Epithelial cell of proximal tubule (primary cell): ENCODE measurements around the gene ARHGAP26. TPM values are rescaled to one million over a fixed set of nuclear protein-coding genes. Genes with fewer than 3 reads are reported as not detected.
A peak's percentile ranks its signal among the peaks of the same experiment; 100 is the strongest.
"Not testable (repeated sequence)": the region's sequence is repeated elsewhere in the genome, so short reads cannot be mapped to it uniquely, and the experiment has no call there.

Experiments
- DNase-seq: peaks from one replicate; pipeline ENCODE4 v3.0.0-alpha.2; 2011; ENCODE audit warnings: low read depth
- H3K4me3 ChIP-seq: 2 replicates; pipeline ENCODE4 v1.5.1; 2011; ENCODE audit warnings: low read depth, mild to moderate bottlenecking, low read length
- CTCF ChIP-seq: conservative IDR thresholded peaks from 2 replicates; pipeline ENCODE4 v1.5.1; 2012; ENCODE audit warnings: low read depth, mild to moderate bottlenecking, low read length
- total RNA-seq: library from RNA; depleted of rRNA; stranded (reverse); fragments of >200 nt; gene quantifications from 2 replicates; pipeline ENCODE4 v1.2.3, GENCODE V29; 2015

Gene ARHGAP26
- total RNA-seq, 1 donor from 2014 or later = 7.0 TPM

GRCh38 chr5:142981475-142981874 lies 211.3 kb downstream of the ARHGAP26 start:
- DNase-seq = no peak
- TF ChIP-seq CTCF = no peak
- no peak overlapping the region for H3K4me3 ChIP-seq

GRCh38 chr5:142981886-142982820 lies 212.0 kb downstream of the ARHGAP26 start:
- TF ChIP-seq CTCF = no peak
- H3K4me3 ChIP-seq = peak overlapping the region; percentile 0
- peak; percentile 73 for DNase-seq

- no peak for DNase-seq
- TF ChIP-seq CTCF = peak; percentile 53
- no peak overlapping the region for H3K4me3 ChIP-seq
Measured at GRCh38 chr5:142982821-142983200, 212.6 kb downstream of the ARHGAP26 start.

GRCh38 chr5:142984011-142984410 lies 213.8 kb downstream of the ARHGAP26 start:
- H3K4me3 ChIP-seq = no peak overlapping the region
- no peak for DNase-seq
- TF ChIP-seq CTCF = no peak

- no peak for DNase-seq
- no peak for TF ChIP-seq CTCF
- H3K4me3 ChIP-seq = no peak overlapping the region
Measured at GRCh38 chr5:142984525-142984924, 214.3 kb downstream of the ARHGAP26 start.

- not testable (repeated sequence) for H3K4me3 ChIP-seq, DNase-seq
Measured at GRCh38 chr5:142989270-142989669, 219.1 kb downstream of the ARHGAP26 start.

GRCh38 chr5:142990073-142990472 lies 219.9 kb downstream of the ARHGAP26 start:
- H3K4me3 ChIP-seq, DNase-seq: not testable (repeated sequence)

- no peak for DNase-seq
- TF ChIP-seq CTCF = no peak
- H3K4me3 ChIP-seq = no peak overlapping the region
Measured at GRCh38 chr5:142994218-142994617, 224.0 kb downstream of the ARHGAP26 start.

- not testable (repeated sequence) for H3K4me3 ChIP-seq, DNase-seq
Measured at GRCh38 chr5:142995621-142996020, 225.4 kb downstream of the ARHGAP26 start.
